ENCODE results near the gene ACAD9.

DNA sequence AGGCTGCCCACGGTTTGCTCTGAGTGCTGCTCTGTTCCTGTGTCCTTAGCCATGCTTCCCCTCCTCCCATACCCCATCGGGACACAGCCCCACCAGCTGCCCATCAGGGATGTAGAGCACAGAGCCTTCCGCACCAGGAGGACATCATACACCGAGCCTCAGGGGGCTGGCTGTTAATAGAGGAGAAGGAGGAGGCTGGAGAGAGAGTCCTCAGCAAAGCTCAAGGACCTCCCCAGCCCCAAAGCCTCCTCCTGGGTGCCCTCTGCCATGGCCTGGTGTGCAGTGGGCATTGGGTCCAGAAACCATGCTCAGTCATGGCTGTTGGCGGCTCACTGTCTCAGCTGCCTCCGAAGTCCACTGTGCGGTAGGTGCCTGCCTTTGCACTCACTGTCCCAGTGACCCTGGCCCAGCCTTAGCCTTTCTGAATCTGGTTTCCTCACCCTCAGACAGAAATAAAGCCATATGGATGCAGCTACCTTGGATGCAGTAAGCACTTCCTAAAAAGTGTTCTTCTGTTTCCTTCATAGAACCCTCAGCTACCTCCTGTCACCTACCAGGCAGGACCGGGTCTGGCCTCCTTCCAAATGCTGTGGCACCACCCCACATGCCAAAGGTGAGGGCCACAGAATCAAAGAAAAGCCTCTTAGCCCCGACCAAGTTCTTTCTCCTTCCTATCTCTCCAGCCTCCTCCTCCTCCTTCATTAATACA, 53.9 kb downstream of the ACAD9 start:
- TF ChIP-seq, protein P1, sequence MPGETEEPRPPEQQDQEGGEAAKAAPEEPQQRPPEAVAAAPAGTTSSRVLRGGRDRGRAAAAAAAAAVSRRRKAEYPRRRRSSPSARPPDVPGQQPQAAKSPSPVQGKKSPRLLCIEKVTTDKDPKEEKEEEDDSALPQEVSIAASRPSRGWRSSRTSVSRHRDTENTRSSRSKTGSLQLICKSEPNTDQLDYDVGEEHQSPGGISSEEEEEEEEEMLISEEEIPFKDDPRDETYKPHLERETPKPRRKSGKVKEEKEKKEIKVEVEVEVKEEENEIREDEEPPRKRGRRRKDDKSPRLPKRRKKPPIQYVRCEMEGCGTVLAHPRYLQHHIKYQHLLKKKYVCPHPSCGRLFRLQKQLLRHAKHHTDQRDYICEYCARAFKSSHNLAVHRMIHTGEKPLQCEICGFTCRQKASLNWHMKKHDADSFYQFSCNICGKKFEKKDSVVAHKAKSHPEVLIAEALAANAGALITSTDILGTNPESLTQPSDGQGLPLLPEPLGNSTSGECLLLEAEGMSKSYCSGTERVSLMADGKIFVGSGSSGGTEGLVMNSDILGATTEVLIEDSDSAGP (CRISPR knock-in tag; IDR thresholded peaks at IDR 0.05; ENCODE audit: borderline replicate concordance), result no peak
- no peak for TF ChIP-seq YY1 (IDR thresholded peaks at IDR 0.05; ENCODE audit: insufficient read depth, insufficient replicate concordance, low read depth, low read length)
- TF ChIP-seq, protein P2, sequence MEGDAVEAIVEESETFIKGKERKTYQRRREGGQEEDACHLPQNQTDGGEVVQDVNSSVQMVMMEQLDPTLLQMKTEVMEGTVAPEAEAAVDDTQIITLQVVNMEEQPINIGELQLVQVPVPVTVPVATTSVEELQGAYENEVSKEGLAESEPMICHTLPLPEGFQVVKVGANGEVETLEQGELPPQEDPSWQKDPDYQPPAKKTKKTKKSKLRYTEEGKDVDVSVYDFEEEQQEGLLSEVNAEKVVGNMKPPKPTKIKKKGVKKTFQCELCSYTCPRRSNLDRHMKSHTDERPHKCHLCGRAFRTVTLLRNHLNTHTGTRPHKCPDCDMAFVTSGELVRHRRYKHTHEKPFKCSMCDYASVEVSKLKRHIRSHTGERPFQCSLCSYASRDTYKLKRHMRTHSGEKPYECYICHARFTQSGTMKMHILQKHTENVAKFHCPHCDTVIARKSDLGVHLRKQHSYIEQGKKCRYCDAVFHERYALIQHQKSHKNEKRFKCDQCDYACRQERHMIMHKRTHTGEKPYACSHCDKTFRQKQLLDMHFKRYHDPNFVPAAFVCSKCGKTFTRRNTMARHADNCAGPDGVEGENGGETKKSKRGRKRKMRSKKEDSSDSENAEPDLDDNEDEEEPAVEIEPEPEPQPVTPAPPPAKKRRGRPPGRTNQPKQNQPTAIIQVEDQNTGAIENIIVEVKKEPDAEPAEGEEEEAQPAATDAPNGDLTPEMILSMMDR (CRISPR knock-in tag; IDR thresholded peaks at IDR 0.05), result no peak

Data from HepG2 (cell line).